ENCODE results near the gene ASPRV1. TPM values are rescaled to one million over a fixed set of nuclear protein-coding genes. Genes with fewer than 3 reads are reported as not detected.

The ASPRV1 gene
- total RNA-seq, 1 donor from 2014 or later: 0.08 TPM

DNA sequence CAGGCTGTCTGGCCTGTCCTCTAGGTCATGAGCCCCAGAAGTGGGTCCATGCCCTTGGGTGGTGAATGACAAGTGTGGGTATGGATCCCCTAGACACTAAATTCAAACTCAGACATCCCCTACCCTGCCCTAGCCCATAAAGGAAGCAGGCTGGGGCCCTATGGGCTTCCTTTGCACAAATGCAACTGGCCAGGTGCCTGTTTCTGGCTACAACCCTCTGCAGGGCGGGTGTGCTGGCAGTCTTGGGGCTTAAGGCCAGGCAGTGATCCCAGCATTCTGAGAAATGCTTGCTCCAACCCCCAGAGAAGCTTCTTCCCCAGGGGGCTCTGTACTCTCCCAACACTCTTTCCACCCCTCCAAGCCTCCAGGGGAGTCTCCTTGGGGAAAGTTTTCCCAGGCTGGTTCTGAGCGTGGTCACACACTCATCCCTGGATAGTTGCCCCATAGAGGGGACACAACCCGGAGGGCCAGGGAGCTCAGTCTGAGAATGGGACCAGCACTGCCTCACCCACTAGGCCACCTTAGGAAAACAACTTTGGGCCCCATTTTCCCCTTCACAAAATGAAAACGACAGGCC lies 16.6 kb upstream of the ASPRV1 start:
- Histone ChIP-seq H3K27me3 (ENCODE audit: control insufficient read depth, insufficient read depth, low read length) (no peaks in the 10 kb centered on the region), H3K4me3 (ENCODE audit: low read depth, low read length) (no peak overlapping the region), H3K36me3 (ENCODE audit: control insufficient read depth, insufficient read depth, low read length) (no peaks in the 10 kb centered on the region)
- TF ChIP-seq, protein P1, sequence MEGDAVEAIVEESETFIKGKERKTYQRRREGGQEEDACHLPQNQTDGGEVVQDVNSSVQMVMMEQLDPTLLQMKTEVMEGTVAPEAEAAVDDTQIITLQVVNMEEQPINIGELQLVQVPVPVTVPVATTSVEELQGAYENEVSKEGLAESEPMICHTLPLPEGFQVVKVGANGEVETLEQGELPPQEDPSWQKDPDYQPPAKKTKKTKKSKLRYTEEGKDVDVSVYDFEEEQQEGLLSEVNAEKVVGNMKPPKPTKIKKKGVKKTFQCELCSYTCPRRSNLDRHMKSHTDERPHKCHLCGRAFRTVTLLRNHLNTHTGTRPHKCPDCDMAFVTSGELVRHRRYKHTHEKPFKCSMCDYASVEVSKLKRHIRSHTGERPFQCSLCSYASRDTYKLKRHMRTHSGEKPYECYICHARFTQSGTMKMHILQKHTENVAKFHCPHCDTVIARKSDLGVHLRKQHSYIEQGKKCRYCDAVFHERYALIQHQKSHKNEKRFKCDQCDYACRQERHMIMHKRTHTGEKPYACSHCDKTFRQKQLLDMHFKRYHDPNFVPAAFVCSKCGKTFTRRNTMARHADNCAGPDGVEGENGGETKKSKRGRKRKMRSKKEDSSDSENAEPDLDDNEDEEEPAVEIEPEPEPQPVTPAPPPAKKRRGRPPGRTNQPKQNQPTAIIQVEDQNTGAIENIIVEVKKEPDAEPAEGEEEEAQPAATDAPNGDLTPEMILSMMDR (IDR thresholded peaks at IDR 0.05; ENCODE audit: insufficient read depth, low read length, poor library complexity, severe bottlenecking): no peak
- DNase-seq (ENCODE audit: low read depth): no peak

- TF ChIP-seq, protein P1 (IDR thresholded peaks at IDR 0.05; ENCODE audit: insufficient read depth, low read length, poor library complexity, severe bottlenecking): no peak
- Histone ChIP-seq H3K4me3 (ENCODE audit: low read depth, low read length) (no peak overlapping the region), H3K27me3 (ENCODE audit: control insufficient read depth, insufficient read depth, low read length) (no peaks in the 10 kb centered on the region), H3K36me3 (ENCODE audit: control insufficient read depth, insufficient read depth, low read length) (no peaks in the 10 kb centered on the region)
- DNase-seq (ENCODE audit: low read depth): no peak
Measured at GRCh38 chr2:69977186-69977585, 15.8 kb upstream of the ASPRV1 start.

DNA sequence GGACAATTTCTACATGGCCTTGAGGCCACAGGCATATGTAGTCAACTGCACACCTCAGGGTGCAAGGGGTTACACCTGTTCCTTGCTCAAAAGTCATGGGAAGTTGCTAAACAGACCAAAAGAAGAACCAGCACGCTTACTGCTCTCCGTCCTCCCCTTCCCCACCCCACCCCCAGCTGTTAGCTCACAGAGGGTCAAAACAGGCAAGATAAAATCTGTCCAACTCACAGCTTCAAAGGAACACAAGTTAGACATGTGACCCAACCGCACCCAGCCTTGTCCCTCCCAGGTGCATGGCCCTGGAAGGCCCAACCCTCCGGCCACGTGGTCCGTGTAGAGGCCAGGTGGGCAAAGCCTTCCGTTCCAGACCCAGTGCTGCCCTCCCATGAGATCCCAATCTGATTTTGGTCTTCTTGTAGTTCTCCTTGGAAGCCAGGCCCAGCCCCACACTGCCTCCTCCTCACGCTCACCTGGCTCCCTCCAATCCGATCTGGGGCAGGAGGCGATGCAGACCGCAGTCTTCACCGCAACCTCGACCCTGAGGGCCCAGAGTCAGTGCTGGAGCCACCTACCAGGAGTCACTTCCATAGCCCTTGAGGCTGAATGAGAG lies 14.5 kb upstream of the ASPRV1 start:
- TF ChIP-seq, protein P1 (IDR thresholded peaks at IDR 0.05; ENCODE audit: insufficient read depth, low read length, poor library complexity, severe bottlenecking): no peak
- no peak for DNase-seq (ENCODE audit: low read depth)
- Histone ChIP-seq H3K27me3 (ENCODE audit: control insufficient read depth, insufficient read depth, low read length) (no peaks in the 10 kb centered on the region), H3K4me3 (ENCODE audit: low read depth, low read length) (no peak overlapping the region), H3K36me3 (ENCODE audit: control insufficient read depth, insufficient read depth, low read length) (no peaks in the 10 kb centered on the region)

DNA sequence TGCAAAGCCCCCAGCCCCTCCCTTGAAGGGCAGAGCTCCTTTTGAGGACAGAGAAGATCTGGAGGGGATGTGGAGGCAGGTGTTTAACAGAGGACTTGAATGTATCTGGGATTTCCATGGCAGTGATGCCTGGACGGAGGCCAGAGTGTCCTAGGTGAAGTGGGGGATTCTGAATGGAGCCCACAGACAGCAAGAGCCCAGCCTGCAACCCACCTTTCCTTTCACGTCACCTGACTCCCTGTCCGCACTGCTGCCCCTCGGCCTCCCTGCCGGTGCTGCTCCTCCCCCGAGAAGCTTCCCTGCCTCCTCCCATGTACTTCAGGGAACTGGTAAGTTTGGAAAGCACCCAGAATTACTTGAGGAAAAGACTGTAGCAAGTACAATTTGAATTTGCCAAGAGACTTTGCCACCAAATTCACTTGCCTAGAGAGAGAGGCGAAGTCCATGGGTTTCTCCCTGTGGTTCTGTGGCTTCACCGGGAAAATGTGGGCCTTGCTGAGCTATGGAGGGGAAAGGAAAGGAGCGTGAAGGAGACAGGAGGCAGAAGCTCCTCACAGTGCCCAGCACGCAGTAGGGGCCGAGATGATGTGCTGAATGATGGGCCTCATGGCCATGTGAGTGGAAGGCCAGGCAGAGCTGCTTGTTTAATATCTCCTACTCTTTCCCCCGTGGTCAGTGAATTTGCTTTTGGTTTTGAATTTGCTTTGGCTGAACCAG lies 13.9 kb upstream of the ASPRV1 start:
- no peak overlapping the region for H3K4me3 ChIP-seq (ENCODE audit: low read depth, low read length)
- DNase-seq (ENCODE audit: low read depth): no peak
- TF ChIP-seq, protein P1 (IDR thresholded peaks at IDR 0.05; ENCODE audit: insufficient read depth, low read length, poor library complexity, severe bottlenecking): no peak
- no peaks in the 10 kb centered on the region for H3K36me3 ChIP-seq (ENCODE audit: control insufficient read depth, insufficient read depth, low read length)
- H3K27me3 ChIP-seq (ENCODE audit: control insufficient read depth, insufficient read depth, low read length): no peaks in the 10 kb centered on the region

DNA sequence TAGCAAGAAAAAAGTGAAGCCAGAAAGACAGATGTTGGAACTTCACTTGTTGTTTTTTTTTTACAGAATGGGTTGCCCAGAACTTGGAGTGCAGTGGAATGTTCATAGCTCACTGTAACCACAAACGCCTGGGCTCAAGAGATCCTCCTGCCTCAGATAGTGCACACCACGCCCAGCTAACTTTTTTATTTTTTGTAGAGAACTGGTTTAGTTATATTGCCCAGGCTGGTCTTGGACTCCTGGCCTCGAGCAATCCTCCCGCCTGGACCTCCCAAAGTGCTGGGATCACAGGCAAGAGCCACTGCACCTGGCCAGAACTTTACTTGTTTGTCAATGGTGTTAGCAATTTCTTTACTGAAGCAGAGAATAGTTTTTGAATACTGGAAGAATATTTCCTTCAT lies 11.9 kb upstream of the ASPRV1 start:
- Histone ChIP-seq H3K27me3 (ENCODE audit: control insufficient read depth, insufficient read depth, low read length) (no peaks in the 10 kb centered on the region), H3K4me3 (ENCODE audit: low read depth, low read length) (no peak overlapping the region), H3K36me3 (ENCODE audit: control insufficient read depth, insufficient read depth, low read length) (no peaks in the 10 kb centered on the region)
- DNase-seq (ENCODE audit: low read depth): no peak
- TF ChIP-seq, protein P1 (IDR thresholded peaks at IDR 0.05; ENCODE audit: insufficient read depth, low read length, poor library complexity, severe bottlenecking): no peak

Measured in kidney epithelial cell (primary cell).